Measurements from ENCODE around the gene EIF3J.

GRCh38 chr15:44554934-44555723 lies 18.2 kb downstream of the EIF3J start:
- no peak for TF ChIP-seq CSRNP3 (CRISPR knock-in tag; IDR thresholded peaks at IDR 0.05)
- no peak for TF ChIP-seq ZC3H10 (CRISPR knock-in tag; IDR thresholded peaks at IDR 0.05)
- no peak for TF ChIP-seq POU6F1 (CRISPR knock-in tag; IDR thresholded peaks at IDR 0.05; ENCODE audit: borderline replicate concordance, low read depth)
- no peak for TF ChIP-seq OSR1 (CRISPR knock-in tag; IDR thresholded peaks at IDR 0.05)
- no peak for TF ChIP-seq PATZ1 (CRISPR knock-in tag; IDR thresholded peaks at IDR 0.05; ENCODE audit: borderline replicate concordance)
- no peak for TF ChIP-seq GLIS3 (CRISPR knock-in tag; IDR thresholded peaks at IDR 0.05)
- no peak for TF ChIP-seq CREB5 (CRISPR knock-in tag; IDR thresholded peaks at IDR 0.05; ENCODE audit: low read depth)
- no peak for TF ChIP-seq CSDC2 (CRISPR knock-in tag; IDR thresholded peaks at IDR 0.05)
- no peak for TF ChIP-seq SNAI2 (CRISPR knock-in tag; IDR thresholded peaks at IDR 0.05)
